Naive thymus-derived CD4-positive, alpha-beta T cell (primary cell): ENCODE results near the gene MRPL55. TPM values are rescaled to one million over a fixed set of nuclear protein-coding genes. Genes with fewer than 3 reads are reported as not detected.

Experiments used
- ATAC-seq: fragments of 150-1000 bp; cut with Tn5 transposase; 2 replicates; pipeline ENCODE4 v1.10.0; 2021; ENCODE audit warnings: mild to moderate bottlenecking, moderate library complexity
- CTCF ChIA-PET: fragments of 350-600 bp; sonication (Branson Sonifier 250); formaldehyde crosslinking; loops from one replicate; lab custom pipeline; 2021; ENCODE audit warnings: antibody characterized with exemption; lab: Charles Lee
- POLR2A ChIA-PET: fragments of 350-600 bp; sonication (Branson Sonifier 250); formaldehyde crosslinking; loops from one replicate; lab custom pipeline; 2021; ENCODE audit warnings: antibody characterized with exemption, inconsistent platforms; lab: Charles Lee
- DNase-seq, 9 donors: peaks; one replicate each; pipeline versions ENCODE4 v3.0.0 to v3.0.0-alpha.2; 2020 to 2022; ENCODE audit warnings: mixed read lengths in 1 of 9
- H3K27ac ChIP-seq: one replicate; pipeline ENCODE4 v1.7.0; 2013; ENCODE audit warnings: mild to moderate bottlenecking, low read depth, low read length, moderate library complexity
- H3K27me3 ChIP-seq, 2 donors: one replicate each; pipeline ENCODE4 v1.7.0; 2013; ENCODE audit warnings: low read length in 2 of 2, mild to moderate bottlenecking in 2 of 2, moderate library complexity in 2 of 2; ENCODE audit not compliant: control insufficient read depth in 2 of 2, insufficient read depth in 2 of 2
- H3K36me3 ChIP-seq, 3 experiments: 1 replicate in 2 of 3; 2 replicates in 1 of 3; pipeline ENCODE4 v1.7.0; 2013; ENCODE audit warnings: low read length in 3 of 3, mild to moderate bottlenecking in 3 of 3, moderate library complexity in 1 of 3; ENCODE audit not compliant: insufficient read depth in 3 of 3, control insufficient read depth in 2 of 3
- H3K4me1 ChIP-seq, 2 donors: one replicate each; pipeline ENCODE4 v1.7.0; 2013; ENCODE audit warnings: low read length in 2 of 2, mild to moderate bottlenecking in 2 of 2, moderate library complexity in 1 of 2; ENCODE audit not compliant: control insufficient read depth in 2 of 2, insufficient read depth in 2 of 2
- H3K4me3 ChIP-seq: 2 replicates; pipeline ENCODE4 v1.7.0; 2013; ENCODE audit warnings: mild to moderate bottlenecking, low read length
- H3K9me3 ChIP-seq, 3 experiments: 1 replicate in 2 of 3; 2 replicates in 1 of 3; pipeline ENCODE4 v1.7.0; 2013; ENCODE audit warnings: low read length in 3 of 3; ENCODE audit not compliant: control insufficient read depth in 2 of 3
- H3K27ac Mint-ChIP-seq, 9 donors: one replicate each; pipeline ENCODE4 v1.8.0; 2020 to 2022; ENCODE audit warnings: mixed read lengths in 9 of 9, mild to moderate bottlenecking in 8 of 9, moderate library complexity in 5 of 9, inconsistent platforms in 2 of 9
- H3K27me3 Mint-ChIP-seq, 5 donors: one replicate each; pipeline ENCODE4 v1.8.0; 2021 to 2022; ENCODE audit warnings: mixed read lengths in 5 of 5, mild to moderate bottlenecking in 1 of 5
- H3K36me3 Mint-ChIP-seq, 5 donors: one replicate each; pipeline ENCODE4 v1.8.0; 2020 to 2022; ENCODE audit warnings: mixed read lengths in 5 of 5, mild to moderate bottlenecking in 3 of 5, inconsistent platforms in 1 of 5
- H3K4me1 Mint-ChIP-seq, 7 donors: one replicate each; pipeline ENCODE4 v1.8.0; 2020 to 2022; ENCODE audit warnings: mixed read lengths in 7 of 7, mild to moderate bottlenecking in 3 of 7, inconsistent platforms in 1 of 7
- H3K4me3 Mint-ChIP-seq, 10 donors: one replicate each; pipeline ENCODE4 v1.8.0; 2020 to 2022; ENCODE audit warnings: mild to moderate bottlenecking in 10 of 10, mixed read lengths in 10 of 10, moderate library complexity in 6 of 10, inconsistent platforms in 2 of 10
- H3K9me3 Mint-ChIP-seq, 11 donors: one replicate each; pipeline ENCODE4 v1.8.0; 2020 to 2022; ENCODE audit warnings: mixed read lengths in 11 of 11, mild to moderate bottlenecking in 4 of 11, inconsistent platforms in 1 of 11, moderate library complexity in 1 of 11
- intact Hi-C, 2 donors: fragments of 100-400 bp; cut with micrococcal nuclease; formaldehyde crosslinking; loops; one replicate each; pipeline ENCODE4 v1.15.1; 2023
- polyA plus RNA-seq, 2 donors: library from polyadenylated mRNA; unstranded; fragments of 300-500 nt; fragmentation: Illumina TruSeq; gene quantifications; one replicate each; pipeline ENCODE4 v1.2.3, GENCODE V29; 2021
- total RNA-seq, 6 experiments: library from RNA in 5 of 6; stranded (reverse) in 5 of 6; gene quantifications; 1 replicate in 5 of 6; 2 replicates in 1 of 6; pipeline ENCODE4 v1.2.3 and lab custom pipeline; 2021 to 2026

Gene MRPL55
- total and polyA plus RNA-seq, 7 experiments from 2014 or later = 34.3 to 149 (median 68.5) TPM

- POLR2A ChIA-PET = no interaction called here
- DNase-seq (no peak), ATAC-seq (no peak)
- no peak overlapping the region for H3K4me3 Mint-ChIP-seq
- H3K27me3 ChIP-seq = no peaks in the 10 kb centered on the region
- intact Hi-C loops = no loop called here
- H3K27me3 Mint-ChIP-seq = peaks cover 0 to 12% (median 0%) of the 10 kb centered on the region in 5 donors
- peaks cover 0 to 8% (median 0%) of the 10 kb centered on the region in 7 donors for H3K4me1 Mint-ChIP-seq
- H3K9me3 Mint-ChIP-seq = peaks cover 0 to 6% (median 0%) of the 10 kb centered on the region in 11 donors
- peaks cover 0 to 6% (median 0%) of the 10 kb centered on the region in 5 donors for H3K36me3 Mint-ChIP-seq
- CTCF ChIA-PET = no interaction called here
- H3K4me1 ChIP-seq = no peaks in the 10 kb centered on the region
- H3K9me3 ChIP-seq = no peaks in the 10 kb centered on the region
- H3K27ac ChIP-seq = no peak overlapping the region
- no peak overlapping the region for H3K27ac Mint-ChIP-seq
- no peak overlapping the region for H3K4me3 ChIP-seq
- no peaks in the 10 kb centered on the region for H3K36me3 ChIP-seq
These were observed 11.3 kb upstream of the MRPL55 start for GRCh38 chr1:228120351-228120750.

- H3K27me3 Mint-ChIP-seq = peaks cover 0 to 6% (median 0%) of the 10 kb centered on the region in 5 donors
- no peak overlapping the region for H3K27ac ChIP-seq
- no peaks in the 10 kb centered on the region for H3K27me3 ChIP-seq
- no peaks in the 10 kb centered on the region for H3K36me3 ChIP-seq
- POLR2A ChIA-PET = interaction anchor here (1.3 kb wide), 1 partner anchor 8 kb away, joined by 3 read pairs; no protein-coding TSS in a partner anchor
- no peak overlapping the region for H3K4me3 Mint-ChIP-seq
- H3K27ac Mint-ChIP-seq = no peak overlapping the region
- H3K9me3 Mint-ChIP-seq = peaks cover 0 to 6% (median 0%) of the 10 kb centered on the region in 11 donors
- H3K36me3 Mint-ChIP-seq = peaks cover 0 to 6% (median 0%) of the 10 kb centered on the region in 5 donors
- no peak overlapping the region for H3K4me3 ChIP-seq
- no peaks in the 10 kb centered on the region for H3K9me3 ChIP-seq
- no peaks in the 10 kb centered on the region for H3K4me1 ChIP-seq
- ATAC-seq (no peak), DNase-seq (no peak)
- CTCF ChIA-PET = no interaction called here
- peaks cover 0 to 7% (median 0%) of the 10 kb centered on the region in 7 donors for H3K4me1 Mint-ChIP-seq
- intact Hi-C loops = no loop called here
These were observed 8.9 kb upstream of the MRPL55 start for GRCh38 chr1:228118040-228118439.

- Histone ChIP-seq H3K27me3 (no peaks in the 10 kb centered on the region), H3K4me3 (no peak overlapping the region), H3K9me3 (no peaks in the 10 kb centered on the region), H3K4me1 (no peaks in the 10 kb centered on the region), H3K36me3 (no peaks in the 10 kb centered on the region), H3K27ac (no peak overlapping the region)
- H3K27ac Mint-ChIP-seq = no peak overlapping the region
- ChIA-PET CTCF (no interaction called here), POLR2A (no interaction called here)
- H3K9me3 Mint-ChIP-seq = peaks cover 0 to 6% (median 0%) of the 10 kb centered on the region in 11 donors
- H3K4me1 Mint-ChIP-seq = peaks cover 0 to 7% (median 0%) of the 10 kb centered on the region in 7 donors
- peaks cover 0 to 6% (median 0%) of the 10 kb centered on the region in 5 donors for H3K36me3 Mint-ChIP-seq
- no peak overlapping the region for H3K4me3 Mint-ChIP-seq
- intact Hi-C loops = no loop called here
- DNase-seq (no peak), ATAC-seq (no peak)
- H3K27me3 Mint-ChIP-seq = peaks cover 0 to 2% (median 0%) of the 10 kb centered on the region in 5 donors
These were observed 8.2 kb upstream of the MRPL55 start for GRCh38 chr1:228117335-228117734.

- Mint-ChIP-seq H3K9me3 (peaks cover 0 to 6% (median 0%) of the 10 kb centered on the region in 11 donors), H3K27ac (no peak overlapping the region), H3K36me3 (peaks cover 0 to 6% (median 0%) of the 10 kb centered on the region in 5 donors), H3K27me3 (no peaks in the 10 kb centered on the region), H3K4me3 (no peak overlapping the region), H3K4me1 (peaks cover 0 to 8% (median 3%) of the 10 kb centered on the region in 7 donors)
- intact Hi-C loops = no loop called here
- ChIA-PET CTCF (no interaction called here), POLR2A (no interaction called here)
- Histone ChIP-seq H3K9me3 (no peaks in the 10 kb centered on the region), H3K27me3 (no peaks in the 10 kb centered on the region), H3K27ac (no peak overlapping the region), H3K4me3 (no peak overlapping the region), H3K4me1 (peaks cover 0 to 5% of the 10 kb centered on the region in 2 donors), H3K36me3 (no peaks in the 10 kb centered on the region)
- no peak for ATAC-seq
- DNase-seq = no peak
These were observed 5.7 kb upstream of the MRPL55 start for GRCh38 chr1:228114827-228115226.

- Mint-ChIP-seq H3K27me3 (peaks cover 0 to 3% (median 0%) of the 10 kb centered on the region in 5 donors), H3K4me1 (peaks cover 5 to 24% (median 20%) of the 10 kb centered on the region in 7 donors), H3K27ac (peak overlapping the region in 1 of 9 donors; percentile 20), H3K36me3 (peaks cover 0 to 3% (median 0%) of the 10 kb centered on the region in 5 donors), H3K9me3 (peaks cover 0 to 2% (median 0%) of the 10 kb centered on the region in 11 donors), H3K4me3 (no peak overlapping the region)
- Histone ChIP-seq H3K4me1 (peaks cover 9 to 16% of the 10 kb centered on the region in 2 donors), H3K9me3 (no peaks in the 10 kb centered on the region), H3K36me3 (peaks cover 0 to 9% (median 0%) of the 10 kb centered on the region in 3 experiments), H3K4me3 (no peak overlapping the region), H3K27me3 (no peaks in the 10 kb centered on the region), H3K27ac (no peak overlapping the region)
- ATAC-seq (no peak), DNase-seq (no peak)
- POLR2A ChIA-PET = interaction anchor here (1.6 kb wide), 1 partner anchor 34 kb away, joined by 3 read pairs; no protein-coding TSS in a partner anchor
- CTCF ChIA-PET = interaction anchor here (1.1 kb wide), 1 partner anchor 18 kb away, joined by 3 read pairs; no protein-coding TSS in a partner anchor
- intact Hi-C loops = no loop called here
These were observed 3.5 kb upstream of the MRPL55 start for GRCh38 chr1:228112617-228113016.

GRCh38 chr1:228112167-228112566 is 3.1 kb upstream of the MRPL55 start:
- Mint-ChIP-seq H3K36me3 (peaks cover 0 to 3% (median 0%) of the 10 kb centered on the region in 5 donors), H3K4me3 (no peak overlapping the region), H3K9me3 (peaks cover 0 to 2% (median 0%) of the 10 kb centered on the region in 11 donors), H3K27ac (no peak overlapping the region), H3K27me3 (peaks cover 0 to 3% (median 0%) of the 10 kb centered on the region in 5 donors), H3K4me1 (peaks cover 5 to 25% (median 21%) of the 10 kb centered on the region in 7 donors)
- H3K27me3 ChIP-seq = no peaks in the 10 kb centered on the region
- ChIA-PET CTCF (interaction anchor here (0.6 to 1.1 kb wide), 2 partner anchors 19 to 23 kb away, joined by 3 read pairs; no protein-coding TSS in a partner anchor), POLR2A (interaction anchor here (1.6 kb wide), 1 partner anchor 34 kb away, joined by 3 read pairs; no protein-coding TSS in a partner anchor)
- DNase-seq = no peak
- intact Hi-C loops = no loop called here
- H3K4me1 ChIP-seq = peaks cover 9 to 16% of the 10 kb centered on the region in 2 donors
- no peak overlapping the region for H3K27ac ChIP-seq
- H3K36me3 ChIP-seq = peaks cover 0 to 13% (median 0%) of the 10 kb centered on the region in 3 experiments
- no peak overlapping the region for H3K4me3 ChIP-seq
- H3K9me3 ChIP-seq = no peaks in the 10 kb centered on the region
- no peak for ATAC-seq
